ENCODE measurements around the gene CFAP53.
A peak's percentile ranks its signal among the peaks of the same experiment; 100 is the strongest.

CFAP53 gene

GRCh38 chr18:50218432-50219197 lies 47.7 kb downstream of the CFAP53 start:
- Histone ChIP-seq H3K4me1 (ENCODE audit: insufficient read depth, insufficient read length) (no peaks in the 10 kb centered on the region), H3K9me3 (ENCODE audit: insufficient read depth, low read length) (peaks cover 15% of the 10 kb centered on the region; the same call in 1 of the 2 replicates), H3K27me3 (ENCODE audit: insufficient read depth, insufficient read length) (no peaks in the 10 kb centered on the region), H3K9ac (ENCODE audit: insufficient read length, low read depth) (no peak overlapping the region), H3K36me3 (ENCODE audit: insufficient read depth, insufficient read length, low read length) (no peaks in the 10 kb centered on the region), H3K4me3 (ENCODE audit: insufficient read length, low read depth) (no peak overlapping the region)
- TF ChIP-seq ZNF274 (IDR thresholded peaks at IDR 0.05; ENCODE audit: low read depth, low read length) (no peak), YY1 (IDR thresholded peaks at IDR 0.05; ENCODE audit: insufficient read depth, insufficient read length) (no peak), SUZ12 (IDR thresholded peaks at IDR 0.05; ENCODE audit: extremely low read depth, insufficient read depth, insufficient read length) (no peak)
- no peak for DNase-seq (ENCODE audit: low read depth, low spot score)

- TF ChIP-seq YY1 (IDR thresholded peaks at IDR 0.05; ENCODE audit: insufficient read depth, insufficient read length) (no peak), ZNF274 (IDR thresholded peaks at IDR 0.05; ENCODE audit: low read depth, low read length) (no peak), SUZ12 (IDR thresholded peaks at IDR 0.05; ENCODE audit: extremely low read depth, insufficient read depth, insufficient read length) (no peak)
- Histone ChIP-seq H3K9me3 (ENCODE audit: insufficient read depth, low read length) (no peaks in the 10 kb centered on the region), H3K4me1 (ENCODE audit: insufficient read depth, insufficient read length) (no peaks in the 10 kb centered on the region), H3K27me3 (ENCODE audit: insufficient read depth, insufficient read length) (no peaks in the 10 kb centered on the region), H3K36me3 (ENCODE audit: insufficient read depth, insufficient read length, low read length) (no peaks in the 10 kb centered on the region), H3K9ac (ENCODE audit: insufficient read length, low read depth) (no peak overlapping the region), H3K4me3 (ENCODE audit: insufficient read length, low read depth) (no peak overlapping the region)
- DNase-seq (ENCODE audit: low read depth, low spot score), result no peak
Observed at GRCh38 chr18:50209311-50209710, 57.0 kb downstream of the CFAP53 start.

- no peak for DNase-seq (ENCODE audit: low read depth, low spot score)
- Histone ChIP-seq H3K36me3 (ENCODE audit: insufficient read depth, insufficient read length, low read length) (no peaks in the 10 kb centered on the region), H3K9me3 (ENCODE audit: insufficient read depth, low read length) (no peaks in the 10 kb centered on the region), H3K9ac (ENCODE audit: insufficient read length, low read depth) (no peak overlapping the region), H3K27me3 (ENCODE audit: insufficient read depth, insufficient read length) (peaks cover 7% of the 10 kb centered on the region), H3K4me3 (ENCODE audit: insufficient read length, low read depth) (no peak overlapping the region), H3K4me1 (ENCODE audit: insufficient read depth, insufficient read length) (no peaks in the 10 kb centered on the region)
- TF ChIP-seq SUZ12 (IDR thresholded peaks at IDR 0.05; ENCODE audit: extremely low read depth, insufficient read depth, insufficient read length), result no peak
- no peak for TF ChIP-seq ZNF274 (IDR thresholded peaks at IDR 0.05; ENCODE audit: low read depth, low read length)
- no peak for TF ChIP-seq YY1 (IDR thresholded peaks at IDR 0.05; ENCODE audit: insufficient read depth, insufficient read length)
Observed at GRCh38 chr18:50207722-50208121, 58.6 kb downstream of the CFAP53 start.

GRCh38 chr18:50203801-50204604 lies 62.3 kb downstream of the CFAP53 start:
- no peak overlapping the region for H3K4me3 ChIP-seq (ENCODE audit: insufficient read length, low read depth)
- no peaks in the 10 kb centered on the region for H3K36me3 ChIP-seq (ENCODE audit: insufficient read depth, insufficient read length, low read length)
- no peaks in the 10 kb centered on the region for H3K4me1 ChIP-seq (ENCODE audit: insufficient read depth, insufficient read length)
- DNase-seq (ENCODE audit: low read depth, low spot score), result peak; percentile 40
- H3K9me3 ChIP-seq (ENCODE audit: insufficient read depth, low read length), result no peaks in the 10 kb centered on the region; the same call in 1 of the 2 replicates
- H3K27me3 ChIP-seq (ENCODE audit: insufficient read depth, insufficient read length), result peaks cover 8% of the 10 kb centered on the region
- TF ChIP-seq SUZ12 (IDR thresholded peaks at IDR 0.05; ENCODE audit: extremely low read depth, insufficient read depth, insufficient read length), result no peak
- TF ChIP-seq YY1 (IDR thresholded peaks at IDR 0.05; ENCODE audit: insufficient read depth, insufficient read length), result no peak
- no peak for TF ChIP-seq ZNF274 (IDR thresholded peaks at IDR 0.05; ENCODE audit: low read depth, low read length)
- no peak overlapping the region for H3K9ac ChIP-seq (ENCODE audit: insufficient read length, low read depth)

GRCh38 chr18:50201476-50202018 lies 64.7 kb downstream of the CFAP53 start:
- H3K9me3 ChIP-seq (ENCODE audit: insufficient read depth, low read length), result no peaks in the 10 kb centered on the region; the same call in 1 of the 2 replicates
- H3K27me3 ChIP-seq (ENCODE audit: insufficient read depth, insufficient read length), result peaks cover 18% of the 10 kb centered on the region
- H3K4me3 ChIP-seq (ENCODE audit: insufficient read length, low read depth), result no peak overlapping the region
- no peaks in the 10 kb centered on the region for H3K36me3 ChIP-seq (ENCODE audit: insufficient read depth, insufficient read length, low read length)
- DNase-seq (ENCODE audit: low read depth, low spot score), result no peak
- H3K9ac ChIP-seq (ENCODE audit: insufficient read length, low read depth), result no peak overlapping the region
- no peaks in the 10 kb centered on the region for H3K4me1 ChIP-seq (ENCODE audit: insufficient read depth, insufficient read length)
- TF ChIP-seq SUZ12 (IDR thresholded peaks at IDR 0.05; ENCODE audit: extremely low read depth, insufficient read depth, insufficient read length), result no peak
- no peak for TF ChIP-seq ZNF274 (IDR thresholded peaks at IDR 0.05; ENCODE audit: low read depth, low read length)
- TF ChIP-seq YY1 (IDR thresholded peaks at IDR 0.05; ENCODE audit: insufficient read depth, insufficient read length), result no peak

GRCh38 chr18:50199921-50200320 lies 66.4 kb downstream of the CFAP53 start:
- Histone ChIP-seq H3K4me1 (ENCODE audit: insufficient read depth, insufficient read length) (no peaks in the 10 kb centered on the region), H3K4me3 (ENCODE audit: insufficient read length, low read depth) (no peak overlapping the region), H3K9me3 (ENCODE audit: insufficient read depth, low read length) (no peaks in the 10 kb centered on the region; the same call in 1 of the 2 replicates), H3K36me3 (ENCODE audit: insufficient read depth, insufficient read length, low read length) (no peaks in the 10 kb centered on the region), H3K9ac (ENCODE audit: insufficient read length, low read depth) (no peak overlapping the region), H3K27me3 (ENCODE audit: insufficient read depth, insufficient read length) (peaks cover 33% of the 10 kb centered on the region)
- no peak for DNase-seq (ENCODE audit: low read depth, low spot score)
- TF ChIP-seq YY1 (IDR thresholded peaks at IDR 0.05; ENCODE audit: insufficient read depth, insufficient read length), result no peak
- TF ChIP-seq SUZ12 (IDR thresholded peaks at IDR 0.05; ENCODE audit: extremely low read depth, insufficient read depth, insufficient read length), result no peak
- TF ChIP-seq ZNF274 (IDR thresholded peaks at IDR 0.05; ENCODE audit: low read depth, low read length), result no peak

Measured in NT2/D1 (cell line).